Activated naive CD8-positive, alpha-beta T cell treated with anti-CD3 and anti-CD28 coated beads, Interleukin-2, amount 10 ng/mL, durations not matched to agents 7 days and 5 days (primary cell): ENCODE data around the gene ANK3. TPM values are rescaled to one million over a fixed set of nuclear protein-coding genes. Genes with fewer than 3 reads are reported as not detected.
"Not testable (repeated sequence)": the region's sequence is repeated elsewhere in the genome, so short reads cannot be mapped to it uniquely, and the experiment has no call there.

Source experiments
- ATAC-seq: fragments of 150-1000 bp; cut with Tn5 transposase; one replicate; pipeline ENCODE4 v1.10.0; 2021; ENCODE audit warnings: low read depth, moderate library complexity
- POLR2A ChIA-PET: fragments of 350-600 bp; sonication (Branson Sonifier 250); formaldehyde crosslinking; loops from one replicate; lab custom pipeline; 2021; ENCODE audit warnings: antibody characterized with exemption; lab: Charles Lee
- DNase-seq: peaks from one replicate; pipeline ENCODE4 v3.0.0; 2021
- H3K27ac Mint-ChIP-seq: one replicate; pipeline ENCODE4 v1.8.0; 2022; ENCODE audit warnings: mild to moderate bottlenecking, mixed read lengths
- H3K27me3 Mint-ChIP-seq: one replicate; pipeline ENCODE4 v1.8.0; 2022; ENCODE audit warnings: mild to moderate bottlenecking, moderate library complexity, mixed read lengths
- H3K36me3 Mint-ChIP-seq: one replicate; pipeline ENCODE4 v1.8.0; 2021; ENCODE audit warnings: mild to moderate bottlenecking, mixed read lengths
- H3K4me1 Mint-ChIP-seq: one replicate; pipeline ENCODE4 v1.8.0; 2021; ENCODE audit warnings: mixed read lengths
- H3K4me3 Mint-ChIP-seq: one replicate; pipeline ENCODE4 v1.8.0; 2022; ENCODE audit warnings: mild to moderate bottlenecking, moderate library complexity, mixed read lengths
- H3K9me3 Mint-ChIP-seq: one replicate; pipeline ENCODE4 v1.8.0; 2021; ENCODE audit warnings: mixed read lengths
- total RNA-seq, 2 experiments: library from RNA; stranded (reverse); gene quantifications; one replicate each; pipeline ENCODE4 v1.2.3, GENCODE V29; 2021

ANK3 gene
- total RNA-seq, 2 experiments from 2014 or later: 3.6 to 4.8 TPM

DNA sequence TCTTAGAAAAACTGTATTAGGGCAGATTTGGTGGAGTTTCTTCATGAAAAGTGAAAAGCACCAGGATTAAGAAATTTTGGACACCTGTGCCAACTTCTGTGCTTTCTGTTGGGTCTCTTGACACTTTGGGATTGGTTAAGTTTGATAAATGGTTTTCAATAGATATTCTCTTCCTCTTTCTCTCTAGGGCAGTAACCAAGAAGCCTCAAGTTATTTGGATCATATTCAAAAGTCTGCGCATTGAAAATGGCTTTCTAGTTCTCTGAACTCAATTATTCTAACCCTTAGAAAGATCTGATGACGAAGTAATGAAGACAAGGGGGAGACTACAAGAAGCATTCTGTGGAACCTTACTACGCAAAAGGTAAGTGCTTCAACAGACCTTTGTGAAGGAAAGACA is 339.3 kb downstream of the ANK3 start:
- no peak for ATAC-seq
- Mint-ChIP-seq H3K36me3 (no peaks in the 10 kb centered on the region), H3K27ac (no peak overlapping the region), H3K4me3 (no peak overlapping the region), H3K9me3 (no peaks in the 10 kb centered on the region), H3K4me1 (no peaks in the 10 kb centered on the region), H3K27me3 (peaks cover 29% of the 10 kb centered on the region)
- no peak for DNase-seq
- POLR2A ChIA-PET: no interaction called here

GRCh38 chr10:60048091-60048501 is 341.6 kb downstream of the ANK3 start:
- peaks cover 23% of the 10 kb centered on the region for H3K27me3 Mint-ChIP-seq
- H3K4me1 Mint-ChIP-seq: no peaks in the 10 kb centered on the region
- H3K36me3 Mint-ChIP-seq: no peaks in the 10 kb centered on the region
- no peak overlapping the region for H3K27ac Mint-ChIP-seq
- H3K9me3 Mint-ChIP-seq: no peaks in the 10 kb centered on the region
- DNase-seq (no peak), ATAC-seq (no peak)
- no peak overlapping the region for H3K4me3 Mint-ChIP-seq
- POLR2A ChIA-PET: no interaction called here

DNA sequence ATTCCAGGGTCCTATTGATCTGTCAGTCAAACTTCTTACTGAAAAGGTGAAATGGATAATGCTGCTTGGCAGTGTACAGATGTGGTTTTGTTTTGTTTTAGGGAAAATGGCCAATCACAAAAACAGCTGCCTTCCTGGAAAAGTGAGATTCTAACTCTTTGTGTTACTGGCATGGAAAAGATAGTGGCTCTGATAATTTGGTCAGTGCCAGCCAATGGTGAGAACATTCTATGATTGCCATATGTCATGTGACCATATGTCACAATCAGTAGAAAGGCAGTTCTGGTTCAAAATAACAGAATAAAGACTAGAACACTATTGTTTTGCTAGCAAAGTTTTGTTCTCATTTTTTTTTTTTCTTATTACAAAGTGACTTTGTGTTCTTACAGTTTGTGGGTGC is 344.1 kb downstream of the ANK3 start:
- no peak overlapping the region for H3K4me3 Mint-ChIP-seq
- no peak overlapping the region for H3K27ac Mint-ChIP-seq
- DNase-seq (no peak), ATAC-seq (no peak)
- POLR2A ChIA-PET: no interaction called here
- H3K9me3 Mint-ChIP-seq: no peaks in the 10 kb centered on the region
- H3K27me3 Mint-ChIP-seq: peaks cover 14% of the 10 kb centered on the region
- H3K36me3 Mint-ChIP-seq: no peaks in the 10 kb centered on the region
- no peaks in the 10 kb centered on the region for H3K4me1 Mint-ChIP-seq

GRCh38 chr10:60044971-60045370 is 344.7 kb downstream of the ANK3 start:
- Mint-ChIP-seq H3K4me1 (no peaks in the 10 kb centered on the region), H3K27ac (no peak overlapping the region), H3K36me3 (no peaks in the 10 kb centered on the region), H3K9me3 (no peaks in the 10 kb centered on the region), H3K27me3 (peaks cover 12% of the 10 kb centered on the region), H3K4me3 (no peak overlapping the region)
- DNase-seq (no peak), ATAC-seq (no peak)
- POLR2A ChIA-PET: no interaction called here

GRCh38 chr10:60044242-60044641 is 345.4 kb downstream of the ANK3 start:
- Mint-ChIP-seq H3K27ac (no peak overlapping the region), H3K4me3 (no peak overlapping the region), H3K27me3 (peaks cover 10% of the 10 kb centered on the region), H3K4me1 (no peaks in the 10 kb centered on the region), H3K36me3 (no peaks in the 10 kb centered on the region), H3K9me3 (no peaks in the 10 kb centered on the region)
- no peak for DNase-seq
- no peak for ATAC-seq
- POLR2A ChIA-PET: no interaction called here

DNA sequence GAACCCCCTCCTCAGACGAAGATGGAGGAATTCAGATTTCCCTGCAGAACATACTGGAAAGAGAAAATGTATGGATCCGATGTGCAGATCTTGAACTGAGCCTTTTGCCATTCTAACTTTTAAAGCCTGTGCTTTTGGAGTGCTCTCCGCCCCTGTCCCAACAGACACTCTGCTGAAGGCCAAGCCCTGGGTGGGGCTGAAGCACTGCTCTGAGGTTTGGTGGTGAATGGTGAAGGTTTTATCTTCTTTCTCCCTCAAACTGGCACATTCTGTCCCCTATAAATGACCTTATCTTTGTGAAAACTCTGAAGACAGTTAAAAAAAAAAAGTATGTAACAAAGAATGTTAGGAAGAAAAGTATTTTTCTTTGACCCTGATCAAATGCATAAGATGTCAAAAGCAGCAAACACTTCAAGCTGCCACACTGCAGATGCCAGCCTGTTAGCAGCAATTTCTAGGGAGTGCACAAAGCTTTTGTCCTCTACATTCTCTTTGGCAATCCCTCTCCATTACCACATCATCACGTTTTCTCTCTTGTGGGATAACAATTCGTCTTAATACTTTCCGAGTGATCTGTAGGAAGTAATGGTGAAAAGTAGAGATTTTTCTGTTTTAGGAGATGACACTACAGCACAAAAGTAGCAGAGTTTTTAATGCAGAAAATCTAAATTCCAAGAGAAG is 346.0 kb downstream of the ANK3 start:
- Mint-ChIP-seq H3K4me3 (no peak overlapping the region), H3K27ac (no peak overlapping the region), H3K9me3 (no peaks in the 10 kb centered on the region), H3K36me3 (no peaks in the 10 kb centered on the region), H3K4me1 (no peaks in the 10 kb centered on the region), H3K27me3 (peaks cover 8% of the 10 kb centered on the region)
- POLR2A ChIA-PET: no interaction called here
- no peak for ATAC-seq
- DNase-seq: no peak

DNA sequence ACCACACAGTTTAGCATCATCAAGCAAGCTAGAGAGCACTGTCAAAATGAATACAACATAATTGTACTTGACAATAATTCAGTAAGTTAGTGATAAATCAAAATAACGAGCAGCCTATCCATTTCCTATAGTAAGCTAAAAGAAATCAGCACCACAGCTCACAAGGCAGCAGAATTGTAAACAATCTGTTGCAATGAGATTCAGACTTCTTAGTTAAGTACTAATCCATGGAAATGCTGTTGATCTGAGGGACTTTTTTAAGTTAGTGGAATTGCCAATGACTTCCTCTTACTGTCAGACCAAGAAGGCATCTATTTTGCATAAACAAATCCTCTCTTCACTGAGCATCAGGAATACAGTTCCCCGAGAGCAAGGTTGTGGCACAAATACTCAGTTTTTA is 346.8 kb downstream of the ANK3 start:
- H3K27ac Mint-ChIP-seq: no peak overlapping the region
- ATAC-seq (no peak), DNase-seq (no peak)
- no peaks in the 10 kb centered on the region for H3K4me1 Mint-ChIP-seq
- H3K27me3 Mint-ChIP-seq: peaks cover 10% of the 10 kb centered on the region
- POLR2A ChIA-PET: no interaction called here
- H3K4me3 Mint-ChIP-seq: no peak overlapping the region
- H3K9me3 Mint-ChIP-seq: no peaks in the 10 kb centered on the region
- no peaks in the 10 kb centered on the region for H3K36me3 Mint-ChIP-seq

- H3K4me3 Mint-ChIP-seq: no peak overlapping the region
- DNase-seq: no peak
- H3K27me3 Mint-ChIP-seq: peaks cover 10% of the 10 kb centered on the region
- H3K4me1 Mint-ChIP-seq: no peaks in the 10 kb centered on the region
- POLR2A ChIA-PET: no interaction called here
- H3K9me3 Mint-ChIP-seq: no peaks in the 10 kb centered on the region
- H3K36me3 Mint-ChIP-seq: no peaks in the 10 kb centered on the region
- ATAC-seq: no peak
- H3K27ac Mint-ChIP-seq: no peak overlapping the region
Observed at GRCh38 chr10:60042262-60042661, 347.4 kb downstream of the ANK3 start.

DNA sequence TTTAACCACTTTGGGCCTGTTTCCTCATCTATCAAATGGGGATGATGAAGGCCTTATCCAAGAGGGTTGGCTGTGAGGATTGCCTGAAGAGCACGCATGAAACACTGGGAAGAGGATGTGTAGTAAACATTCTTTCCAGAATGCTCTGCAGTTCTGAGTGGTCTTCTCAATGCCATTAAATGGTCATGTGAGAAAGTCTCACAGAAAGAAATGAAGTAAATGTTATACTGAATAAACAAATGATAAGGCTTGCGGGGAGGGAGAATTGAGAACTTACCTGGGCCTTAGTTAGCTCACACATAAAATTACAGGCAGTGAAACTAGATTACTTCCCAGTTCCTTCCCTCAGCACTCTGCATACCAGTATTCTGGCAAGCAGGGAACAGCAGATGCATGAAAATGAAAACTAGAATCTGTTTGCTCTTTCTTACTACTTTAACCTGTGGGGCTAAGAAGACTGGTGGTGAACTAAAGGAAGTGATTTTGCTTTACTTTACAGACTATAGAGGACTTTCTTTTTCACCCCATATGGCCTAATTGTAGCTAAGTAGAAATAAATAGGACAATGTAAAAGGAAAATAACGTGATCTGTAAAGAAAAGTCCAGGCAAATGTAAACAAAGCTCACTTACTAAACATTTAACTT is 348.1 kb downstream of the ANK3 start:
- DNase-seq (no peak), ATAC-seq (no peak)
- Mint-ChIP-seq H3K36me3 (no peaks in the 10 kb centered on the region), H3K27ac (no peak overlapping the region), H3K4me3 (no peak overlapping the region), H3K27me3 (peaks cover 10% of the 10 kb centered on the region), H3K9me3 (no peaks in the 10 kb centered on the region), H3K4me1 (no peaks in the 10 kb centered on the region)
- POLR2A ChIA-PET: no interaction called here

DNA sequence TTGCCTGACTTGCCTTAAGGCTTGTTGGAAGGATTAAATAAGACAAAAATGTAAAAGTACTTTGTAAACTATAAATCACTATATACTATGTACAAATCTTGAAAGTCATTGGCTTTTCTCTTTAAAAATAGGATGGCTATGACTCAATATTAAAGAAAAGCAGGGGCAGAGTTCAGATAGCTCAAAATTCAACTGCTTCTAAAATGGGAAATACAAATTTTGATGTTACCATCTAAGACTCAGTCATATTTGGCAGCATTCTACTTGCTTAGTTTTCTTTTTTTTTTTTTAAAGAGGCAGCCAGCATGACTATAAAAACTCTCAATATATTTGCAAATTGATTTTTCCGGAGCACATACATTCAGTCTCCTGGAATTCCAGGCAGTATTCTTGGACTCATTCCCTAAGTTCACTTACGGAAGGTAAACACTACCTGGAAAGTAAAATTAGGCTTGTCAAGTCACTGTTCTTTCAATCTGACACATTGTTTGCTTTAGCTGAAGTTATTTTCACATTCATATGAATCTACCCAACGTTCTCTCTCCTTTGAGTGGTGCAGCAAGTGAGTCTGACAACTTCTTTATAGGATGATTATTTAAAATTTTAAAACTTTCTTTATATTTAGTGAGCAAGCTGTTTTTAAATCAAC is 349.5 kb downstream of the ANK3 start:
- Mint-ChIP-seq H3K27me3 (peaks cover 2% of the 10 kb centered on the region), H3K4me3 (no peak overlapping the region), H3K9me3 (no peaks in the 10 kb centered on the region), H3K4me1 (no peaks in the 10 kb centered on the region), H3K36me3 (no peaks in the 10 kb centered on the region), H3K27ac (no peak overlapping the region)
- ATAC-seq (no peak), DNase-seq (no peak)
- POLR2A ChIA-PET: no interaction called here

- Mint-ChIP-seq H3K9me3 (no peaks in the 10 kb centered on the region), H3K36me3 (no peaks in the 10 kb centered on the region), H3K27me3 (peaks cover 2% of the 10 kb centered on the region), H3K4me3 (no peak overlapping the region), H3K27ac (no peak overlapping the region), H3K4me1 (no peaks in the 10 kb centered on the region)
- POLR2A ChIA-PET: no interaction called here
- DNase-seq: no peak
- no peak for ATAC-seq
Observed at GRCh38 chr10:60035984-60036383, 353.7 kb downstream of the ANK3 start.

GRCh38 chr10:60035375-60035774 is 354.3 kb downstream of the ANK3 start:
- DNase-seq, H3K27me3 Mint-ChIP-seq, H3K4me1 Mint-ChIP-seq, H3K27ac Mint-ChIP-seq, H3K9me3 Mint-ChIP-seq, H3K4me3 Mint-ChIP-seq, POLR2A ChIA-PET, ATAC-seq, H3K36me3 Mint-ChIP-seq: not testable (repeated sequence)

GRCh38 chr10:60032723-60033122 is 357.0 kb downstream of the ANK3 start:
- peak; percentile 50 for ATAC-seq
- POLR2A ChIA-PET: no interaction called here

DNA sequence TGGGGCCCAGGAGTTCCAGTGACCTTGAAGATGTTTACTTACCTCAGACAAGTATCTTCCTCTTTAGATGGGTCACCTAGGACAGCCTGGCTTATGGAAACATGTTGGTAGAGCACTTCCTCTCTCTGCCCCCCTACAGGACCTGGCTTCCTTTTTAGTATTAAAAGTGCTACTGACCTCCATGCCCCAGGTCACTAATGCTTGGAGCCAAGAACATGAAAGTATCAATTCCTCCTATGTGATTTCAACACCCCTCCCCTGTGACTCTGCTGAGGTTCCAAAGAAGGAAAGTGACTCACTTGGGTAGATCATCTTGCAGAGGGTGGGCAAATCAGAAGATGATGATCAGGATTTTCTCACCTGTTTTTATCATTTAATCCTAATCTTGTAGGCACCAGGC is 358.0 kb downstream of the ANK3 start:
- POLR2A ChIA-PET: no interaction called here
- DNase-seq (no peak), ATAC-seq (no peak)
- H3K36me3 Mint-ChIP-seq: no peaks in the 10 kb centered on the region
- H3K4me3 Mint-ChIP-seq: no peak overlapping the region
- H3K27ac Mint-ChIP-seq: no peak overlapping the region
- no peaks in the 10 kb centered on the region for H3K4me1 Mint-ChIP-seq
- no peaks in the 10 kb centered on the region for H3K9me3 Mint-ChIP-seq
- peaks cover 4% of the 10 kb centered on the region for H3K27me3 Mint-ChIP-seq

More at GRCh38 chr10:60032723-60033122, 357.0 kb downstream of the ANK3 start:
- H3K27ac Mint-ChIP-seq: no peak overlapping the region
- peaks cover 2% of the 10 kb centered on the region for H3K27me3 Mint-ChIP-seq
- no peaks in the 10 kb centered on the region for H3K36me3 Mint-ChIP-seq
- H3K4me1 Mint-ChIP-seq: no peaks in the 10 kb centered on the region
- DNase-seq: no peak
- no peaks in the 10 kb centered on the region for H3K9me3 Mint-ChIP-seq
- no peak overlapping the region for H3K4me3 Mint-ChIP-seq
